GM18873 (cell line): ENCODE results near the gene MINK1.
A peak's percentile ranks its signal among the peaks of the same experiment; 100 is the strongest.
"Not testable (repeated sequence)": the region's sequence is repeated elsewhere in the genome, so short reads cannot be mapped to it uniquely, and the experiment has no call there.

Experiments used
- ATAC-seq: cut with Tn5 transposase; IDR thresholded peaks from one replicate; pipeline ENCODE4 v1.9.1; 2021; ENCODE audit warnings: mild to moderate bottlenecking, moderate library complexity, moderate number of reproducible peaks; ENCODE audit not compliant: unreplicated experiment, low FRiP score

The MINK1 gene

DNA sequence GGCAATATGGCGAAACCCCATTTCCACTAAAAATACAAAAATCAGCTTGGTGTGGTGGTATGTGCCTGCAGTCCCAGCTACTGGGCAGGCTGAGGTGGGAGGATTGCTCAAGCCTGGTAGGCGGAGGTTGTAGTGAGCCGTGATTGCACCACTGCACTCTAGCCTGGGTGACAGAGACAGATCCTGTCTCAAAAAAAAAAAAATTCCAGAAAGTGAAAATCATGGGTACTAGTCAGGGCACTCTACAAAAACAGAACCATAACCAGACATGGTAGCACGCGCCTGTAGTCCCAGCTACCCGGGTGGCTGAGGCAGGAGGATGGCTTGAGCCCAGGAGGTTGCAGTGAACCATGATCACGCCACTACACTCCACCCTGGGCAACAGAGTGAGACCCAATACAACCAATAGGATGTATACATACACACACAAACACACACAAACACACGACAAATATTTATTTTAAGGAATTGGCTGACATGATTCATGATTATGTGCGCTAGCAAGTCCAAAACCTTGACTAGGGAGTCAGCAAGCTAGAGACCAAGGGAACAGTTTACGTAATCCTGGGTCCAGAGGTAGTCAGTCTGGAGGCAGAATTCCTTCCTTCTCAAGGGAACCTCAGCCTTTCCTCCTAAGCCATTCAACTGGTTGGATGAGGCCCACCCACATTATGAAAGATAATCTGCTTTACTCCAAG lies 87.4 kb downstream of the MINK1 start:
- ATAC-seq: no peak

GRCh38 chr17:4921320-4921719 lies 88.2 kb downstream of the MINK1 start:
- no peak for ATAC-seq

GRCh38 chr17:4926577-4927335 lies 93.6 kb downstream of the MINK1 start:
- ATAC-seq: not testable (repeated sequence)

- no peak for ATAC-seq
Observed at GRCh38 chr17:4928881-4929280, 95.7 kb downstream of the MINK1 start.

GRCh38 chr17:4931963-4932362 lies 98.8 kb downstream of the MINK1 start, which contains the start of gene GP1BA:
Gene GP1BA, plus strand, starts transcription at chr17:4932277. Its CDS starts 328 bp downstream, at chr17:4932605.
- ATAC-seq: no peak

- no peak for ATAC-seq
Observed at GRCh38 chr17:4932756-4933155, 99.6 kb downstream of the MINK1 start.

DNA sequence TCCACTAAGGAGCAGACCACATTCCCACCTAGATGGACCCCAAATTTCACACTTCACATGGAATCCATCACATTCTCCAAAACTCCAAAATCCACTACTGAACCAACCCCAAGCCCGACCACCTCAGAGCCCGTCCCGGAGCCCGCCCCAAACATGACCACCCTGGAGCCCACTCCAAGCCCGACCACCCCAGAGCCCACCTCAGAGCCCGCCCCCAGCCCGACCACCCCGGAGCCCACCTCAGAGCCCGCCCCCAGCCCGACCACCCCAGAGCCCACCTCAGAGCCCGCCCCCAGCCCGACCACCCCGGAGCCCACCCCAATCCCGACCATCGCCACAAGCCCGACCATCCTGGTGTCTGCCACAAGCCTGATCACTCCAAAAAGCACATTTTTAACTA lies 100.5 kb downstream of the MINK1 start:
- ATAC-seq: no peak

GRCh38 chr17:4934173-4934979 lies 101.2 kb downstream of the MINK1 start:
- no peak for ATAC-seq

GRCh38 chr17:4935650-4936049 lies 102.5 kb downstream of the MINK1 start:
- ATAC-seq: no peak

DNA sequence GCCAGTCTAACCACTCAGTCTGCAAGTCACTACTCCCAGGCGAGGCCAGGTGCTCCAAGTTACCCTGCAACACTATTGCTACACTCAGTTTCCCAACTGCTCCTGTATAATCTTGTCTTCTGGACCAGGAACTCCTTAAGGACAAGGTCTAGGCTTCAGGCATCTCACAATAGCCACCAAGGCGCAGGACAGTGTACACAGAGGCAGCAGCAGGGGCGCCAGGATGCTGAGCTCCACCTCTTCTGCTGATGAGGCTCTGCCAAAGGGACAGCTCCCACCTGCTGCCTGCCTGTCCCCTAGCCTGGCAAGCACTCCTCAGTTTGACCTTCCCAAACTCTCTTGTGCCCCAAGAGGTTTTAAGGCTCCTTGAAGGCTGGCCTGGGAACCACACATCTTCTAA lies 103.3 kb downstream of the MINK1 start:
- no peak for ATAC-seq

DNA sequence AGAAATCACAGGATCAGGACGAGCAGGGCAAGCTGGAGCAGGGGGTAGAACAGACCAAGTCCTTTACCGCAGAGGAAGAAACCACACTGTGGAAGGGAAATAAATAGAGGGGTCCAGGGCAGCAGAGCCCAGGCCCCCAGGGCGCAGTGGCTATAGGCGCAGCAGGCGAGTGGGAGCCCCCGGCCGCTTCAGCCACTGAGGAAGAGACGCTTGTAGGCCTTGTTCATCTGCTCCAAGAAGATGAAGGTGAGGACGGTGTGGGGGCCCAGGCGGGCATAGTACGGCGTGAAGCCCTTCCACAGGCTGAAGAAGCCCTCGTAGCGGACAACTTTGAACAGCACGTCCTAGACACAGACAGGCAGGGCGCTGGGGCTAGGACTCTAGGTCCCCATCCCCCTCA lies 104.4 kb downstream of the MINK1 start:
- no peak for ATAC-seq

- no peak for ATAC-seq
Observed at GRCh38 chr17:4938069-4938491, 104.9 kb downstream of the MINK1 start.

DNA sequence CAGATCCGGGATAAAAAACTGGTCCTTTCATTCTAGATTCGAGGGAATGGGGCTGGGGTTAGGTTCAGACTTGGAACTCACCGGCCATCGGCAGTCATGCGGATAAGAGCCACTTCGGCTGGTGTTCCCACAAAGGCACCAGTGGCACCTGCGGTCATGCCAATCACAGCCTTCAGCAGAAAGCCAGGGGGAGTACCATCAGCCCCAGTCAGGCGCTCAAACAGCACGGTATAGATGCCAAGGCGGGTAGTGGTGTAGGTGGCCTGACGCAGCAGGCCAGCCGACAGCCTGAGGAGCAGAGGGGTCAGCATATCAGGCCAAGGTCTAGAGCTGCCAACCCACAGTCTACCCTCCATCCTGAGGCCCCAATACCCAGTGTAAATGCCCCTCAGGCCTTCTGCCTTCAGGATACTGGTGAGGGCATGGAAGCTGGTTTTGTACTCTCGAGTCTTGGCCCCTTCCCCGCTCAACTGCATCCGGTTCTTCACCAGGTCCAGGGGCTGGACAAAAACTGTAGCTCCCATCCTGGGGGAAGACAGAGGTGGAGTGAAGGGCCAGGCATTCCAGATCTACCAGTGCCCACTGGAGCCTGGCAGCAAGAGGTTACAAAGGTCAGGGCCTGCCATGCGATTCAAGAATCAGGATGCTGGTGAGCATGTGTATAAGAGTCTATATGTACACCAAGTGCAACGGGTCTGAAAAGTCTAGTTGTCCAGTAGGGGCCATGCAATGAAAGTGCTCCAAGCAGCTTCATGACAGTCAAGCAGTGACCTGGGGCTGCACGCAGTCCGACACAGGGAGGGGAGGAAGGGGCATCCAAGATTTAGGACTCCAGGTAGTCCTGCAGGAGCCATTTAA lies 105.8 kb downstream of the MINK1 start:
- ATAC-seq: no peak

GRCh38 chr17:4939546-4939795 lies 106.3 kb downstream of the MINK1 start:
- ATAC-seq: peak; percentile 8

DNA sequence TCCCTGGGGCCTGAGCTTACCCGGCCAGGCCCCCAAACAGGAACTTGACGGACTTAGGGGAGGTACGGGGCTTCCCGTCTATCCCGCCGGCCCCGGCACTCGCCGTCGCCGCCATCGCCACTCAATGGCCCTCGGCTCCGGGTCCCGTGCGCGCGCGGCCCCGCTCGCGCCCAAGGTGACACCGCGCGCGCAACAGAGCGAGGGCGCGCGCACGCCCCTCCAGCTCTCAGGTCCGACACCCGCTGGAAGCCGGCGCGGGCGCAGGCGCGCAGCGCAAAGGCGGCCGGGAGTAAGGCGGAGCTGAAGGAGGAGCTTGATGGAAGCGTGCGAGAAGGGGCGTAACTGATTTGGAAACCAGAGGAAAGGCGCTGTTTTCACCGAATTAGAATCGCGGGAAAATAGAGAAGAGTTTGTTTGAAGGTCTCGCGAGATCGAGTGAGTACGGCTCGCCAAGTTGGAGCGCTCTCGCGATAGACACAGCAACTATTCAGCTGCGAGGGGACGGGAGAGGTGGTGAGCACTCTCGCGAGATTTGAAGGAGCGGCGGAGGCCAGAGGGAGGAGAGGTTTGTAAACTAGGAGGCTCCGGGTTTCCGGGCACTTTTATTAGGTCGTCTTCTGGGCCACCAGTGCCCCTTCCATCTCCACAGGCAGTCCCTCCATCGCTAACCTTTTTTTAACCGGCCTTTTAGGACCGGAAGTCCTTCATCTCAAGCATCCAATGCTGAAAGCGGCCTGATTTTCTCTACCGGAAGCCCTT lies 106.8 kb downstream of the MINK1 start, which contains the start of the genes RNF167 and SLC25A11:
Gene RNF167, plus strand, starts transcription at position 473 of the 759 bp plus-strand sequence. CDS start 642 bp downstream, outside the sequence.
Gene SLC25A11, minus strand, starts transcription at position 251 of the 759 bp plus-strand sequence. Its CDS starts 136 bp downstream, at position 115.
- ATAC-seq: peak; percentile 79

GRCh38 chr17:4940555-4941318 lies 107.6 kb downstream of the MINK1 start:
- no peak for ATAC-seq

DNA sequence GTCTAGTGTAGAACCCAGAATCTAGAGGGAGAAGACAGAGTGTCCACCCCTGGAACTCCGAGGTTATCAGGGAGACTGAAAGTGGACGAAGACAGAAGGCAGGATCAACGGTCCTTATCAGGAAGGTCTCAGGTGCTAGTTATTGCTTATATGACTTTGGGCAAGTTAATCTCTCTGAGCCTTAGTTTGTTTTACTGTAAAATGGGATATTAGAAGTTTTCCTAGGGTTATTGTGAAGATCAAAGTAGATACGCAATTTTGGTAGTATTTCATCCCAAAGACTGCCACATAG lies 108.1 kb downstream of the MINK1 start:
- ATAC-seq: no peak

DNA sequence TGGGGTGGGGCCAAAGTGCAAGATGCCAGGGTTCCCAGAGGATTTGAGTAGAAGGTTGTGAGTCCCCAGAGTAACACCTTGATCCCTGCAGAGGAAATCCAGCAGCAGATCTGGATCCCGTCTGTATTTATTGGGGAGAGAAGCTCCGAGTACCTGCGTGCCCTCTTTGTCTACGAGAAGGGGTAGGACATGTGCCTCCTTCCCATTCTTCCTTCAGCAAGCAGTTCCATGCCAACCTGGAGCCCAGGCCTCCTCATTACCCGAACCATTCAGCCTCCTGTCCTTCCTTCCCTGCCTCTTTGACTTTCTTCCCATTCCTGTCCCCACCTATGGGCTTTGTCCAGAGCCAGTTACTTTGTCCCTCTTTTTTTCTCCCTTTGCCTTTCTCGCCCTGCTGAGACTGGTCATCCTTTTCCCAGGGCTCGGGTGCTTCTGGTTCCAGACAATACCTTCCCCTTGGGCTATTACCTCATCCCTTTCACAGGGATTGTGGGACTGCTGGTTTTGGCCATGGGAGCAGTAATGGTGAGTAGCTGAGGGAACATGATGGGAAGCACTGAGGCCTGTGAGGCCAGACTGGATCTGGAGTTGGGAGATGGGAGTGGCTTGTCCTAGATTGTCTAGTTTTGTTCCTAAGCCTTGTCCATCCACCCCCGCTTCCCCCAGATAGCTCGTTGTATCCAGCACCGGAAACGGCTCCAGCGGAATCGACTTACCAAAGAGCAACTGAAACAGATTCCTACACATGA lies 109.8 kb downstream of the MINK1 start:
- ATAC-seq: no peak
